Left ventricle myocardium inferior (tissue), 1 donor: ENCODE data around the gene COQ5. TPM values are rescaled to one million over a fixed set of nuclear protein-coding genes. Genes with fewer than 3 reads are reported as not detected.

Experiments
- DNase-seq: peaks from one replicate; pipeline ENCODE4 v3.0.0-alpha.2; 2020
- H3K27ac ChIP-seq: fragments of 200-600 bp; replicated peaks from 2 replicates; pipeline ENCODE4 v1.8.0; 2021
- H3K27me3 ChIP-seq: fragments of 200-600 bp; 2 replicates; pipeline ENCODE4 v1.8.0; 2021; ENCODE audit warnings: low read depth
- H3K36me3 ChIP-seq: fragments of 200-600 bp; 2 replicates; pipeline ENCODE4 v1.8.0; 2021
- H3K4me1 ChIP-seq: fragments of 200-600 bp; 2 replicates; pipeline ENCODE4 v1.8.0; 2021
- H3K4me3 ChIP-seq: fragments of 200-600 bp; 2 replicates; pipeline ENCODE4 v1.8.0; 2021; ENCODE audit warnings: mild to moderate bottlenecking, moderate library complexity
- H3K9me3 ChIP-seq: fragments of 200-600 bp; replicated peaks from 2 replicates; pipeline ENCODE4 v1.8.0; 2021
- intact Hi-C: fragments of 100-400 bp; cut with micrococcal nuclease; formaldehyde crosslinking; loops from one replicate; pipeline ENCODE4 v1.11.0; 2022
- total RNA-seq: library from RNA; stranded (reverse); fragmentation: NEBNext Ultra II Directional; extraction: Animal tissue kit (Norgen Biotek cat#: 25700); gene quantifications from one replicate; pipeline ENCODE4 v1.2.1, GENCODE V29; 2021
- TF ChIP-seq, protein P1 (sequence below): fragments of 200-600 bp; IDR thresholded peaks from 2 replicates; pipeline ENCODE4 v1.8.0; 2021; ENCODE audit warnings: antibody characterized with exemption, mild to moderate bottlenecking, borderline replicate concordance
- donor health status: DM: no; HTN: yes; CAD: no; lungs with severe emphysema.

COQ5 gene
- total RNA-seq, 1 donor from 2014 or later = 41.8 TPM

DNA sequence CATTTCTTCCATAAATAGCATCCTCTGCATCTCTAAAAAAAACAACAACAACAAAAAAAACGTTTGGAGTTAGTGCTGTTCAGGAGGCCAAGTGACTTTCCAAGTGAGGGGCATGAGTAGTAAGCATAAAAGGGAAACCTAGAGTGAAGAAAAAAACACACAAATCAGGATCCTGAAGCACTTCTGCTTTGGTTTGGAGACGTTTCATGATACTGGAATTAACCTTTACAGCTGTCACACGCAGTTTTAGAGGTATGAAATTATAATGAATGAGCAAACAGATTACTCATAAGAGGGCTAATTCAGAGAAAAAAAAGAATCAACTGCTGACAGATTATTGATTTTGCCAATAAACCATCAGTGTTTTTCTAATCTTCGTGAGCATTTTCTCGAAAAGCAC, 63.2 kb downstream of the COQ5 start:
- TF ChIP-seq, protein P1, sequence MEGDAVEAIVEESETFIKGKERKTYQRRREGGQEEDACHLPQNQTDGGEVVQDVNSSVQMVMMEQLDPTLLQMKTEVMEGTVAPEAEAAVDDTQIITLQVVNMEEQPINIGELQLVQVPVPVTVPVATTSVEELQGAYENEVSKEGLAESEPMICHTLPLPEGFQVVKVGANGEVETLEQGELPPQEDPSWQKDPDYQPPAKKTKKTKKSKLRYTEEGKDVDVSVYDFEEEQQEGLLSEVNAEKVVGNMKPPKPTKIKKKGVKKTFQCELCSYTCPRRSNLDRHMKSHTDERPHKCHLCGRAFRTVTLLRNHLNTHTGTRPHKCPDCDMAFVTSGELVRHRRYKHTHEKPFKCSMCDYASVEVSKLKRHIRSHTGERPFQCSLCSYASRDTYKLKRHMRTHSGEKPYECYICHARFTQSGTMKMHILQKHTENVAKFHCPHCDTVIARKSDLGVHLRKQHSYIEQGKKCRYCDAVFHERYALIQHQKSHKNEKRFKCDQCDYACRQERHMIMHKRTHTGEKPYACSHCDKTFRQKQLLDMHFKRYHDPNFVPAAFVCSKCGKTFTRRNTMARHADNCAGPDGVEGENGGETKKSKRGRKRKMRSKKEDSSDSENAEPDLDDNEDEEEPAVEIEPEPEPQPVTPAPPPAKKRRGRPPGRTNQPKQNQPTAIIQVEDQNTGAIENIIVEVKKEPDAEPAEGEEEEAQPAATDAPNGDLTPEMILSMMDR = no peak
- Histone ChIP-seq H3K27me3 (no peaks in the 10 kb centered on the region), H3K27ac (no peak overlapping the region), H3K36me3 (peaks cover 57% of the 10 kb centered on the region), H3K4me1 (peaks cover 54% of the 10 kb centered on the region), H3K4me3 (no peak overlapping the region), H3K9me3 (no peaks in the 10 kb centered on the region)
- DNase-seq = no peak
- intact Hi-C loops = no loop called here

GRCh38 chr12:120463712-120464111, 65.2 kb downstream of the COQ5 start:
- no peaks in the 10 kb centered on the region for H3K9me3 ChIP-seq

GRCh38 chr12:120462099-120462640, 66.8 kb downstream of the COQ5 start:
- no peaks in the 10 kb centered on the region for H3K27me3 ChIP-seq
- H3K27ac ChIP-seq = no peak overlapping the region
- no peak overlapping the region for H3K4me3 ChIP-seq
- H3K4me1 ChIP-seq = peaks cover 21% of the 10 kb centered on the region
- intact Hi-C loops = no loop called here
- peaks cover 92% of the 10 kb centered on the region for H3K36me3 ChIP-seq
- H3K9me3 ChIP-seq = no peaks in the 10 kb centered on the region
- TF ChIP-seq, protein P1 = no peak
- DNase-seq = no peak

More at GRCh38 chr12:120463712-120464111, 65.2 kb downstream of the COQ5 start:
- Histone ChIP-seq H3K27me3 (no peaks in the 10 kb centered on the region), H3K4me1 (peaks cover 36% of the 10 kb centered on the region), H3K4me3 (no peak overlapping the region), H3K36me3 (peaks cover 78% of the 10 kb centered on the region), H3K27ac (no peak overlapping the region)
- DNase-seq = no peak
- TF ChIP-seq, protein P1 = no peak
- intact Hi-C loops = no loop called here

- no peak overlapping the region for H3K4me3 ChIP-seq
- peaks cover 99% of the 10 kb centered on the region for H3K36me3 ChIP-seq
- H3K27ac ChIP-seq = no peak overlapping the region
- TF ChIP-seq, protein P1 = no peak
- DNase-seq = no peak
- H3K9me3 ChIP-seq = no peaks in the 10 kb centered on the region
- H3K27me3 ChIP-seq = no peaks in the 10 kb centered on the region
- H3K4me1 ChIP-seq = peaks cover under 1% of the 10 kb centered on the region
- intact Hi-C loops = no loop called here
These were observed 68.8 kb downstream of the COQ5 start for GRCh38 chr12:120460157-120460556.

DNA sequence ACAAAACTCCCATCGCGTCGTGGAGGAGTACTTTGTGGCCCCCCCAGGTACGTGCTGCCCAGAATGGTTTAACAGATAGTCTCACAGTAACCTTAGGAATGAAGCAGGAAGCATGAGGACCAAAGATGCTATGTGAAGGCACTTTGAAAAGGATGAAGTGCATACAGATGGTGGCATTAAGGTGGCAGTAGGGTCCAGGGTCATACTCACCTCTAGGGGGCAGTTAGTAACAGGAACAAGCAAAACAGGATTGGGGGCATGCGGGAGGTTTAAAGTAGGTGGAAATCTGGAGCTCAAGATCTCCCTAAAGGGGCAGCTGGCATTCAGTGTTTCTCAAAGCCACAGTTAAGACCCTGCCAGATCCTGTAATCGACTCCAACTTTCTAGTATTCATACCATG, 71.8 kb downstream of the COQ5 start:
- H3K27me3 ChIP-seq = no peaks in the 10 kb centered on the region
- H3K27ac ChIP-seq = no peak overlapping the region
- intact Hi-C loops = no loop called here
- H3K36me3 ChIP-seq = peaks cover 86% of the 10 kb centered on the region
- no peak for DNase-seq
- H3K9me3 ChIP-seq = no peaks in the 10 kb centered on the region
- TF ChIP-seq, protein P1 = peak; percentile 20
- H3K4me1 ChIP-seq = no peaks in the 10 kb centered on the region
- H3K4me3 ChIP-seq = no peak overlapping the region
